Type B pancreatic cell (in vitro differentiated cells): ENCODE results near the gene RTN4IP1. TPM values are rescaled to one million over a fixed set of nuclear protein-coding genes. Genes with fewer than 3 reads are reported as not detected.

Experiments used
- DNase-seq: peaks from one replicate; pipeline ENCODE4 v3.0.0; 2021; ENCODE audit warnings: mixed read lengths; ENCODE audit not compliant: unreplicated experiment; ENCODE audit errors: extremely low spot score
- H3K27ac Mint-ChIP-seq: 2 replicates; pipeline ENCODE4 v1.8.0; 2021; ENCODE audit warnings: mild to moderate bottlenecking, mixed read lengths
- H3K27me3 Mint-ChIP-seq: 2 replicates; pipeline ENCODE4 v1.8.0; 2021; ENCODE audit warnings: mixed read lengths
- H3K36me3 Mint-ChIP-seq: 2 replicates; pipeline ENCODE4 v1.8.0; 2021; ENCODE audit warnings: mixed read lengths
- H3K4me1 Mint-ChIP-seq: one replicate; pipeline ENCODE4 v1.8.0; 2021; ENCODE audit warnings: mixed read lengths; ENCODE audit not compliant: unreplicated experiment
- H3K4me3 Mint-ChIP-seq: 2 replicates; pipeline ENCODE4 v1.8.0; 2021; ENCODE audit warnings: mild to moderate bottlenecking, mixed read lengths
- H3K9me3 Mint-ChIP-seq: 2 replicates; pipeline ENCODE4 v1.8.0; 2021; ENCODE audit warnings: mixed read lengths
- total RNA-seq: library from RNA; stranded (reverse); gene quantifications from 2 replicates; pipeline ENCODE4 v1.2.1, GENCODE V29; 2021; ENCODE audit warnings: low replicate concordance
- TF ChIP-seq, protein P1 (sequence below): fragments of 200-600 bp; sonication (generic); conservative IDR thresholded peaks from 2 replicates; pipeline ENCODE4 v1.5.0; 2021; ENCODE audit warnings: antibody characterized with exemption, mild to moderate bottlenecking

RTN4IP1 gene
- total RNA-seq, 1 donor from 2014 or later: 8.6 TPM

- TF ChIP-seq, protein P1, sequence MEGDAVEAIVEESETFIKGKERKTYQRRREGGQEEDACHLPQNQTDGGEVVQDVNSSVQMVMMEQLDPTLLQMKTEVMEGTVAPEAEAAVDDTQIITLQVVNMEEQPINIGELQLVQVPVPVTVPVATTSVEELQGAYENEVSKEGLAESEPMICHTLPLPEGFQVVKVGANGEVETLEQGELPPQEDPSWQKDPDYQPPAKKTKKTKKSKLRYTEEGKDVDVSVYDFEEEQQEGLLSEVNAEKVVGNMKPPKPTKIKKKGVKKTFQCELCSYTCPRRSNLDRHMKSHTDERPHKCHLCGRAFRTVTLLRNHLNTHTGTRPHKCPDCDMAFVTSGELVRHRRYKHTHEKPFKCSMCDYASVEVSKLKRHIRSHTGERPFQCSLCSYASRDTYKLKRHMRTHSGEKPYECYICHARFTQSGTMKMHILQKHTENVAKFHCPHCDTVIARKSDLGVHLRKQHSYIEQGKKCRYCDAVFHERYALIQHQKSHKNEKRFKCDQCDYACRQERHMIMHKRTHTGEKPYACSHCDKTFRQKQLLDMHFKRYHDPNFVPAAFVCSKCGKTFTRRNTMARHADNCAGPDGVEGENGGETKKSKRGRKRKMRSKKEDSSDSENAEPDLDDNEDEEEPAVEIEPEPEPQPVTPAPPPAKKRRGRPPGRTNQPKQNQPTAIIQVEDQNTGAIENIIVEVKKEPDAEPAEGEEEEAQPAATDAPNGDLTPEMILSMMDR: no peak
- Mint-ChIP-seq H3K36me3 (no peaks in the 10 kb centered on the region), H3K4me3 (no peak overlapping the region), H3K4me1 (no peaks in the 10 kb centered on the region), H3K27me3 (peaks cover 3% of the 10 kb centered on the region), H3K9me3 (no peaks in the 10 kb centered on the region), H3K27ac (no peak overlapping the region)
- no peak for DNase-seq
Observed at GRCh38 chr6:106529438-106529837, 99.9 kb downstream of the RTN4IP1 start.

DNA sequence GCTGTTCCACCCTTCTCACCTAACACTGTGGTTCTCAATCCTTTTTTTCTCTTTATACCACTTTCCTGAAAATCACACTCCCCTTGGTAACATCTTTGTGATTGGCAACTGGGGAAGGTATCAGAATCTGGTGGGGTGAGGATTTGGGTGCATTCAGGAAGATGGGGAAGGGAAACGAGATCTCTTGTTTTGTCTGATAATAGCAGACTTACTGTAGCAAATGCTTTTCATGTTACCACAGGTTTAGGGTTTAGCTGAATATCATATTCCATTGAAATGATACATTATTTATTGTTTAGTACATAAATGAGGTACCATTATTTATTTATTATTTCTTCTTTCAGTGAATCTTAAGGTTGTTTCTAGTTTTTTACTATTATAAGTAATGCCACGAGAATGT is 100.8 kb downstream of the RTN4IP1 start:
- Mint-ChIP-seq H3K9me3 (no peaks in the 10 kb centered on the region), H3K4me1 (no peaks in the 10 kb centered on the region), H3K36me3 (no peaks in the 10 kb centered on the region), H3K27me3 (peaks cover 2% of the 10 kb centered on the region), H3K4me3 (no peak overlapping the region), H3K27ac (no peak overlapping the region)
- TF ChIP-seq, protein P1: no peak
- DNase-seq: no peak

DNA sequence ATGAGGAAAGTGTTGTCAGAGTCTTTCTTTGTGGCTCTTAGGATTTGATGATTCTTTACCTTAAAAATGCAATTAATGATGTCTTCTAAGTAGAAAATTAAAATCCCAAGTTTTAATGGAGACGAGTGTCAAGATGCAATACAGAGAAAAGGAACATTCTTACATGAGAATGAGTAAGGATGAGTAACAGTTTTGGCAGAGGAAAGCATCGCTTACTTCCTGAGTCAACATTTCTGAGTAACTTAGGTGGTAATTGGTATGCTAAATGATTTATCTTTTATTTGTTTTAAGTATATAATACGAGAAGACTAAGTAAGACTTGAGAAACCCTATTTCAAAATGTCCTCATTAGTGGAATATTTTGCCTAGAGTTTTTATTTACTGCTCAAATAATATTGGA is 101.3 kb downstream of the RTN4IP1 start:
- no peaks in the 10 kb centered on the region for H3K4me1 Mint-ChIP-seq
- no peaks in the 10 kb centered on the region for H3K36me3 Mint-ChIP-seq
- no peaks in the 10 kb centered on the region for H3K9me3 Mint-ChIP-seq
- TF ChIP-seq, protein P1: no peak
- DNase-seq: no peak
- no peaks in the 10 kb centered on the region for H3K27me3 Mint-ChIP-seq
- no peak overlapping the region for H3K4me3 Mint-ChIP-seq
- no peak overlapping the region for H3K27ac Mint-ChIP-seq

DNA sequence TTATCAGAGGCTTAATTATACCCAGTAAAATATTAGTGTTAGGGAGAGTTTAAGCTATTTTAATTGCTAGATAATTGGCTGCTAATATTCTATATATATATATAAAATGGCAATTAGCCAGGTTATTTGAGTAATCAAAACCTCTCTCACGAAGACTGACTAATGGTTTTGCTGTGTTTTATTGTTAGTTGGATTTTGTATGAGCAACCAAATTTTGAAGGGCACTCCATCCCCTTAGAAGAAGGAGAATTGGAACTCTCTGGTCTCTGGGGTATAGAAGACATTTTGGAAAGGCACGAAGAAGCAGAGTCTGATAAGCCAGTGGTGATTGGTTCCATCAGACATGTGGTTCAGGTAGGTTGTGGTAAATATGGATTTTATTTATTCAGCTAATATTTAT is 102.2 kb downstream of the RTN4IP1 start:
- no peaks in the 10 kb centered on the region for H3K27me3 Mint-ChIP-seq
- no peak overlapping the region for H3K4me3 Mint-ChIP-seq
- no peak overlapping the region for H3K27ac Mint-ChIP-seq
- no peak for DNase-seq
- no peaks in the 10 kb centered on the region for H3K9me3 Mint-ChIP-seq
- no peaks in the 10 kb centered on the region for H3K4me1 Mint-ChIP-seq
- no peaks in the 10 kb centered on the region for H3K36me3 Mint-ChIP-seq
- TF ChIP-seq, protein P1: no peak

DNA sequence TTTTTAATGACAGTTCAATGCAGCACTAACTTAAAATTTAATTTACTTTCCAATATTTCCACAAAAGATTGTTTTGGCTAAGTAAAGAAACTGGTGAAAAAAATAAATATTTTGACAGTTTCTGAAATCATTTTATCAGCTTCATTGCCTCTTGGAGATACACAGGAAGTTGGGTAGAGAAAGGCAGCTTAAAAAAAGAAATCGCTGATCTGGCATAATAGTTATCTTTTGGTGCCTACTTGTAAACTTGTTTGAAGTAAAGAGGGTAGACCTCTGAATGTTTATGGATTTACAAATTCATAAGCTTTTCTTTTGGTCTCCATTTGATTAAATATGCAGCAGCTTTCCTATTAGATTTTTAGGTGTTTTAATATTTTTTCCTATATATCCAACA is 103.4 kb downstream of the RTN4IP1 start:
- no peak overlapping the region for H3K27ac Mint-ChIP-seq

More for the DNA sequence above, 103.4 kb downstream of the RTN4IP1 start:
- H3K4me3 Mint-ChIP-seq: no peak overlapping the region
- DNase-seq: no peak
- no peaks in the 10 kb centered on the region for H3K27me3 Mint-ChIP-seq
- no peaks in the 10 kb centered on the region for H3K4me1 Mint-ChIP-seq
- TF ChIP-seq, protein P1: no peak
- no peaks in the 10 kb centered on the region for H3K9me3 Mint-ChIP-seq
- no peaks in the 10 kb centered on the region for H3K36me3 Mint-ChIP-seq
